ENCODE data around the gene RNF207. TPM values are rescaled to one million over a fixed set of nuclear protein-coding genes. Genes with fewer than 3 reads are reported as not detected.

The RNF207 gene
- total and polyA plus RNA-seq, 10 of the 15 experiments (the other 5 are each of a cell fraction or from before 2014, with no cell fraction given): 1.7 to 36.4 (median 13.1) TPM

DNA sequence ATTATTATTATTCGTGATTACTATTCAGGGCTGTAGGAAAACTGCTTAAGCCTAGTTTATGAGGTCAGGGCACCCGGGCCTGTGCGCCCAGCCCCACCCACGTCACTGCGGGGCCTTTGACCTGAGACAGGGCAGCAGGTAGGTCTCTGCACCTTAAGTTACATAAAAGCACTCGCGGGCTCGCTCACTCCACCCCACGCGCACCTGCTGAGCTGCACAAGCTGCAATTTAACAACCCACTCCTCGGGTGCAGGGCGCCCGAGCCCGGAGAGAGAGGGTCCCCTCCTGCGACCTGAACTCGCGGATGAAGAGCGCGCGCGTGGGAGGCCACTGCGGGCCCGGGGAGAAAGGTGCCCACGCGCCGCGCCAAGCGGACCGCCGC, 29.4 kb downstream of the RNF207 start (continued):
- TF ChIP-seq, protein P1, sequence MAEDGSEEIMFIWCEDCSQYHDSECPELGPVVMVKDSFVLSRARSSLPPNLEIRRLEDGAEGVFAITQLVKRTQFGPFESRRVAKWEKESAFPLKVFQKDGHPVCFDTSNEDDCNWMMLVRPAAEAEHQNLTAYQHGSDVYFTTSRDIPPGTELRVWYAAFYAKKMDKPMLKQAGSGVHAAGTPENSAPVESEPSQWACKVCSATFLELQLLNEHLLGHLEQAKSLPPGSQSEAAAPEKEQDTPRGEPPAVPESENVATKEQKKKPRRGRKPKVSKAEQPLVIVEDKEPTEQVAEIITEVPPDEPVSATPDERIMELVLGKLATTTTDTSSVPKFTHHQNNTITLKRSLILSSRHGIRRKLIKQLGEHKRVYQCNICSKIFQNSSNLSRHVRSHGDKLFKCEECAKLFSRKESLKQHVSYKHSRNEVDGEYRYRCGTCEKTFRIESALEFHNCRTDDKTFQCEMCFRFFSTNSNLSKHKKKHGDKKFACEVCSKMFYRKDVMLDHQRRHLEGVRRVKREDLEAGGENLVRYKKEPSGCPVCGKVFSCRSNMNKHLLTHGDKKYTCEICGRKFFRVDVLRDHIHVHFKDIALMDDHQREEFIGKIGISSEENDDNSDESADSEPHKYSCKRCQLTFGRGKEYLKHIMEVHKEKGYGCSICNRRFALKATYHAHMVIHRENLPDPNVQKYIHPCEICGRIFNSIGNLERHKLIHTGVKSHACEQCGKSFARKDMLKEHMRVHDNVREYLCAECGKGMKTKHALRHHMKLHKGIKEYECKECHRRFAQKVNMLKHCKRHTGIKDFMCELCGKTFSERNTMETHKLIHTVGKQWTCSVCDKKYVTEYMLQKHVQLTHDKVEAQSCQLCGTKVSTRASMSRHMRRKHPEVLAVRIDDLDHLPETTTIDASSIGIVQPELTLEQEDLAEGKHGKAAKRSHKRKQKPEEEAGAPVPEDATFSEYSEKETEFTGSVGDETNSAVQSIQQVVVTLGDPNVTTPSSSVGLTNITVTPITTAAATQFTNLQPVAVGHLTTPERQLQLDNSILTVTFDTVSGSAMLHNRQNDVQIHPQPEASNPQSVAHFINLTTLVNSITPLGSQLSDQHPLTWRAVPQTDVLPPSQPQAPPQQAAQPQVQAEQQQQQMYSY (CRISPR knock-in tag; IDR thresholded peaks at IDR 0.05): no peak
- no peak for TF ChIP-seq KLF5 (IDR thresholded peaks at IDR 0.05; ENCODE audit: partially characterized antibody)
- no peak for TF ChIP-seq FOXK2 (IDR thresholded peaks at IDR 0.05)
- TF ChIP-seq NFXL1 (IDR thresholded peaks at IDR 0.05; ENCODE audit: borderline replicate concordance): no peak
- TF ChIP-seq NR2F1 (conservative IDR thresholded peaks at IDR 0.05): peak; percentile 52; the same call in 1 of the 2 replicates
- no peak for TF ChIP-seq TAF1 (IDR thresholded peaks at IDR 0.05; ENCODE audit: borderline replicate concordance, low read depth, low read length)
- TF ChIP-seq SREBF2 (IDR thresholded peaks at IDR 0.05; ENCODE audit: low read length): no peak
- TF ChIP-seq ZNF24 (IDR thresholded peaks at IDR 0.05): no peak
- no peak for TF ChIP-seq ATF2 (IDR thresholded peaks at IDR 0.05; ENCODE audit: low read length)
- TF ChIP-seq, protein P2, sequence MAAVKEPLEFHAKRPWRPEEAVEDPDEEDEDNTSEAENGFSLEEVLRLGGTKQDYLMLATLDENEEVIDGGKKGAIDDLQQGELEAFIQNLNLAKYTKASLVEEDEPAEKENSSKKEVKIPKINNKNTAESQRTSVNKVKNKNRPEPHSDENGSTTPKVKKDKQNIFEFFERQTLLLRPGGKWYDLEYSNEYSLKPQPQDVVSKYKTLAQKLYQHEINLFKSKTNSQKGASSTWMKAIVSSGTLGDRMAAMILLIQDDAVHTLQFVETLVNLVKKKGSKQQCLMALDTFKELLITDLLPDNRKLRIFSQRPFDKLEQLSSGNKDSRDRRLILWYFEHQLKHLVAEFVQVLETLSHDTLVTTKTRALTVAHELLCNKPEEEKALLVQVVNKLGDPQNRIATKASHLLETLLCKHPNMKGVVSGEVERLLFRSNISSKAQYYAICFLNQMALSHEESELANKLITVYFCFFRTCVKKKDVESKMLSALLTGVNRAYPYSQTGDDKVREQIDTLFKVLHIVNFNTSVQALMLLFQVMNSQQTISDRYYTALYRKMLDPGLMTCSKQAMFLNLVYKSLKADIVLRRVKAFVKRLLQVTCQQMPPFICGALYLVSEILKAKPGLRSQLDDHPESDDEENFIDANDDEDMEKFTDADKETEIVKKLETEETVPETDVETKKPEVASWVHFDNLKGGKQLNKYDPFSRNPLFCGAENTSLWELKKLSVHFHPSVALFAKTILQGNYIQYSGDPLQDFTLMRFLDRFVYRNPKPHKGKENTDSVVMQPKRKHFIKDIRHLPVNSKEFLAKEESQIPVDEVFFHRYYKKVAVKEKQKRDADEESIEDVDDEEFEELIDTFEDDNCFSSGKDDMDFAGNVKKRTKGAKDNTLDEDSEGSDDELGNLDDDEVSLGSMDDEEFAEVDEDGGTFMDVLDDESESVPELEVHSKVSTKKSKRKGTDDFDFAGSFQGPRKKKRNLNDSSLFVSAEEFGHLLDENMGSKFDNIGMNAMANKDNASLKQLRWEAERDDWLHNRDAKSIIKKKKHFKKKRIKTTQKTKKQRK (IDR thresholded peaks at IDR 0.05; ENCODE audit: low read depth, low read length): no peak
- TF ChIP-seq PAX5 (IDR thresholded peaks at IDR 0.05; ENCODE audit: borderline replicate concordance, low read depth, low read length): no peak
- no peak for TF ChIP-seq SP1 (IDR thresholded peaks at IDR 0.05; ENCODE audit: low read depth, low read length)
- no peak for TF ChIP-seq BRCA1 (IDR thresholded peaks at IDR 0.05; ENCODE audit: low read depth, low read length)
- no peak for TF ChIP-seq KAT2A (conservative IDR thresholded peaks at IDR 0.05; ENCODE audit: control insufficient read depth, low read depth, low read length)
- TF ChIP-seq ZBTB11 (CRISPR knock-in tag; IDR thresholded peaks at IDR 0.05): no peak
- TF ChIP-seq, protein P3, sequence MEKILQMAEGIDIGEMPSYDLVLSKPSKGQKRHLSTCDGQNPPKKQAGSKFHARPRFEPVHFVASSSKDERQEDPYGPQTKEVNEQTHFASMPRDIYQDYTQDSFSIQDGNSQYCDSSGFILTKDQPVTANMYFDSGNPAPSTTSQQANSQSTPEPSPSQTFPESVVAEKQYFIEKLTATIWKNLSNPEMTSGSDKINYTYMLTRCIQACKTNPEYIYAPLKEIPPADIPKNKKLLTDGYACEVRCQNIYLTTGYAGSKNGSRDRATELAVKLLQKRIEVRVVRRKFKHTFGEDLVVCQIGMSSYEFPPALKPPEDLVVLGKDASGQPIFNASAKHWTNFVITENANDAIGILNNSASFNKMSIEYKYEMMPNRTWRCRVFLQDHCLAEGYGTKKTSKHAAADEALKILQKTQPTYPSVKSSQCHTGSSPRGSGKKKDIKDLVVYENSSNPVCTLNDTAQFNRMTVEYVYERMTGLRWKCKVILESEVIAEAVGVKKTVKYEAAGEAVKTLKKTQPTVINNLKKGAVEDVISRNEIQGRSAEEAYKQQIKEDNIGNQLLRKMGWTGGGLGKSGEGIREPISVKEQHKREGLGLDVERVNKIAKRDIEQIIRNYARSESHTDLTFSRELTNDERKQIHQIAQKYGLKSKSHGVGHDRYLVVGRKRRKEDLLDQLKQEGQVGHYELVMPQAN (conservative IDR thresholded peaks at IDR 0.05): no peak
- TF ChIP-seq NBN (IDR thresholded peaks at IDR 0.05): peak; percentile 24; the same call in 1 of the 2 replicates

Measured in GM12878 (cell line).